Dendritic cell treated with granulocyte-macrophage colony-stimulating factor and Interleukin-4, amounts not matched to agents 40 ng/mL and 50 ng/mL, for 4 days (primary cell): ENCODE measurements around the gene OXT.
"Not testable (repeated sequence)": the region's sequence is repeated elsewhere in the genome, so short reads cannot be mapped to it uniquely, and the experiment has no call there.

Source experiments
- H3K27ac Mint-ChIP-seq: one replicate; pipeline ENCODE4 v1.8.0; 2022; ENCODE audit warnings: mild to moderate bottlenecking, mixed read lengths
- H3K27me3 Mint-ChIP-seq: one replicate; pipeline ENCODE4 v1.8.0; 2022; ENCODE audit warnings: mild to moderate bottlenecking, mixed read lengths
- H3K36me3 Mint-ChIP-seq: one replicate; pipeline ENCODE4 v1.8.0; 2022; ENCODE audit warnings: low read depth, mixed read lengths
- H3K4me1 Mint-ChIP-seq: one replicate; pipeline ENCODE4 v1.8.0; 2022; ENCODE audit warnings: low read depth, mixed read lengths
- H3K4me3 Mint-ChIP-seq: one replicate; pipeline ENCODE4 v1.8.0; 2022; ENCODE audit warnings: mild to moderate bottlenecking, moderate library complexity, mixed read lengths
- H3K9me3 Mint-ChIP-seq: one replicate; pipeline ENCODE4 v1.8.0; 2022; ENCODE audit warnings: mixed read lengths
- intact Hi-C: fragments of 100-400 bp; cut with micrococcal nuclease; formaldehyde crosslinking; loops from one replicate; pipeline ENCODE4 v1.15.0; 2022

Gene OXT

DNA sequence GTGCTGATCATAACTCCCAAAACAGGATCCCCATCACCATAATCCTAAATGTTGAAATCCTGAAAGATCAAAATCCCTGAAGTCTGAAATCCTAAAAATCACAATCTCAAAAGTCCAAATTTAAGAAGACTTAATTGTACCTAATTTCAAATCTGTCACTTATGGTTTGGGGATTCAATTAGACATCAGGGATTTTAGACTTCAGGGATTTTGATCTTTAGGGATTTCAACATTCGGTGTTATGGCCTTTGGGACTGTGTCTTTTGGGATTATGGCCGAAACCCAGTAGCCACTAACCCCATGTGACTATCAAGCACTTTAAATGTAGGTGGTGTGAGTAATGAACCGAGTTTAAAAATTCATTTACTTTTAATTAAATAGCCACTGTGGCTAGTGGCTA is 34.8 kb downstream of the OXT start:
- Mint-ChIP-seq H3K4me1 (peaks cover 14% of the 10 kb centered on the region), H3K9me3 (no peaks in the 10 kb centered on the region), H3K36me3 (peaks cover 43% of the 10 kb centered on the region), H3K4me3 (no peak overlapping the region), H3K27ac (no peak overlapping the region), H3K27me3 (peaks cover 16% of the 10 kb centered on the region)
- intact Hi-C loops, result no loop called here

- Mint-ChIP-seq H3K27me3 (peaks cover 13% of the 10 kb centered on the region), H3K4me3 (no peak overlapping the region), H3K36me3 (peaks cover 49% of the 10 kb centered on the region), H3K9me3 (no peaks in the 10 kb centered on the region), H3K27ac (no peak overlapping the region), H3K4me1 (peaks cover 12% of the 10 kb centered on the region)
- intact Hi-C loops, result no loop called here
Observed at GRCh38 chr20:3106658-3107463, 35.4 kb downstream of the OXT start.

DNA sequence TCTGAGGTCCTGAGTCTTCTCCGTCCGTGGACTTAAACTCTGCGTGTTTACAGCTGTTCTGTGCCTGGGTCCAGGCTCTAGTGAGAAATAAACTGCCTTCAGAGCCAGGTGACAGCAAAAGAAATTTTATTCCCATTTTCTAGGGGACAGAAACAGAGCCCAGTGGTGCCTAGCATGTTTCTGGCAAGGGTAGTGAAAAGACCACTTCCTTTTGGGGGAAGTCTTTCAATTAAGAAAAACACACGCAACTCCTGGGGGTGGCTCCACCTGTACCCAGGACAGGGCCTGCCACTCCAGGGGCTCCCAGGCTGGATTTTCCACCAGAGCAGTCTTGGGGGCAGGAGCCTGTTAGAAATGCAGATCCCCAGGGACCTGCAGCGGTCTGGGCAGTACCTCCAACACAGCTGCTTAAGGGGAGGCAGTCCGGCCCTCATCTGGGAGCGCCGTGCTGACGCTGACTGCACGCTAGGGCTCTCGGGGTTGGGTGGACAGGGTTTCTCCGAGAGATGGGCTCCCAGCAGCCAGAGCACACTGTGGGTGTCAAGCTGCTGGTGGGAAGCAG is 36.1 kb downstream of the OXT start:
- peaks cover 8% of the 10 kb centered on the region for H3K27me3 Mint-ChIP-seq
- H3K27ac Mint-ChIP-seq, result no peak overlapping the region
- intact Hi-C loops, result no loop called here
- no peaks in the 10 kb centered on the region for H3K9me3 Mint-ChIP-seq
- peaks cover 56% of the 10 kb centered on the region for H3K36me3 Mint-ChIP-seq
- H3K4me1 Mint-ChIP-seq, result peaks cover 5% of the 10 kb centered on the region
- no peak overlapping the region for H3K4me3 Mint-ChIP-seq

DNA sequence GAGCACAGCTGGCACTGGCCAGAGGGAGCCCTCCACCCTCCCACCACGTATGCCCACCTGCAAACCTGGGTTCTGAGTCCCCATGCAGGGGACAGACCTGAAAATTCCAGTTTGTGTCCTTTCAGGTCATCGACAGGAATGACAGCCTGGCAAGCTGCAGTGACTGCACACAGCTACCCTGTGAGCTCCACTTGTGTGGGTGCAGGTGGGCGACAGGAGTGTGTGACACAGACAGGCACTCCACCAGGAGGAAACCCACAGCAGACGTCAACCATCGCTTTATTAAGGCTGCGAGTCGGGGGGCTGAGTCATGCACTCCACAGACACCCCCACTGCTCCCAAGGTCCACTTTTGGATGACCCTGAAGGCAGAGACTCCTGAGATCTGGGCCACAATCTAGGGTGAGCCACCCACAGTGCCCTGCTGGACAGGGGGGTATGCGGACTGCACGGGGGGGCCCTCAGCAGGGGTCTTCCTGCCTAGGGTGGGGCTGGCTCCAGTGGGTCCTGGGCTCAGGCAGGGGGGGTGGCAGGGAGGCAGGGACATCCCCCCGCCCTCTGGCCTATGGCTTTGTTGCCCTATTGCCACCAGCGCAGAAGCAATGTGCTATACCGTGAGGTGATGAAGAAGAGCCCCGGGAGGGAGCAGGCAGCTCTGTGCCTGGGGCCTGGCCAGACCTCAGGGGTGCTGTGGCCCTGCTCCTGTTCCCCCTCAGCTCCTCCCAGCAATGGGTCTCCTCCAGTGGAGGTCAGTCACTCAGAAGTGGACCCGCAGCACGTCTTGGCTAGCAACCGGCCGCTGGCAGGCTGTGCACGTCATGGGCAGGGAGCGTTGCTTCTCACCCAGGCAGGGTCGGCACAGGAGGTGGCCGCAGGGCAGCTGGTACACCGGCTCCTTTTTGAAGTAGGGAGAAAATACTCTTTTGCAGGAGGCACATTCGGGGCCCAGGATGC is 38.2 kb downstream of the OXT start:
- no peaks in the 10 kb centered on the region for H3K9me3 Mint-ChIP-seq
- H3K27ac Mint-ChIP-seq, result no peak overlapping the region
- H3K4me1 Mint-ChIP-seq, result peaks cover 11% of the 10 kb centered on the region
- H3K27me3 Mint-ChIP-seq, result no peaks in the 10 kb centered on the region
- no peak overlapping the region for H3K4me3 Mint-ChIP-seq
- intact Hi-C loops, result no loop called here
- peaks cover 77% of the 10 kb centered on the region for H3K36me3 Mint-ChIP-seq

GRCh38 chr20:3111507-3111906 is 40.1 kb downstream of the OXT start:
- no peaks in the 10 kb centered on the region for H3K27me3 Mint-ChIP-seq
- intact Hi-C loops, result no loop called here

DNA sequence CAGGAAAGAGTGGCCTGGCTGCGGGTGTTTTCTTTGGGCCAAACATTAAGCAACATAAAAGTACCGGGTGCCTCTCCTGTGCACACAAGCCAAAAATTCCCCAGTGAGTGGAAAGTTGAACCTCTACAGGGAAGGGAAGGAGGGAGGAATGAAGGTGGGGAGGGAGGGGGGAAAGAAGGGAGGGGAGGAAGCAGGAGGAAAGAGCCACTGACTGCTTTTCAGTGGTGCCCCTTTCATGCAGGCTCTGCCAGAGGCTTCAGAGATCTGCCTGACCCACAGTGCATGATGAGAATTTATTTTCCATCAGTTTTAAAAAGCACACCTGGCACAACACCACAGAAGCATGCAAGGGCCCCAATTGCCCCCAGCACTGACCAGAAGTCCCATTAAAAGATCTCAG is 40.6 kb downstream of the OXT start:
- no peaks in the 10 kb centered on the region for H3K9me3 Mint-ChIP-seq
- intact Hi-C loops, result no loop called here
- no peak overlapping the region for H3K4me3 Mint-ChIP-seq
- no peaks in the 10 kb centered on the region for H3K27me3 Mint-ChIP-seq
- no peak overlapping the region for H3K27ac Mint-ChIP-seq
- peaks cover 11% of the 10 kb centered on the region for H3K4me1 Mint-ChIP-seq
- H3K36me3 Mint-ChIP-seq, result peaks cover 89% of the 10 kb centered on the region

More at GRCh38 chr20:3111507-3111906, 40.1 kb downstream of the OXT start:
- peaks cover 88% of the 10 kb centered on the region for H3K36me3 Mint-ChIP-seq
- H3K4me1 Mint-ChIP-seq, result peaks cover 11% of the 10 kb centered on the region
- no peaks in the 10 kb centered on the region for H3K9me3 Mint-ChIP-seq
- H3K4me3 Mint-ChIP-seq, result no peak overlapping the region
- no peak overlapping the region for H3K27ac Mint-ChIP-seq

DNA sequence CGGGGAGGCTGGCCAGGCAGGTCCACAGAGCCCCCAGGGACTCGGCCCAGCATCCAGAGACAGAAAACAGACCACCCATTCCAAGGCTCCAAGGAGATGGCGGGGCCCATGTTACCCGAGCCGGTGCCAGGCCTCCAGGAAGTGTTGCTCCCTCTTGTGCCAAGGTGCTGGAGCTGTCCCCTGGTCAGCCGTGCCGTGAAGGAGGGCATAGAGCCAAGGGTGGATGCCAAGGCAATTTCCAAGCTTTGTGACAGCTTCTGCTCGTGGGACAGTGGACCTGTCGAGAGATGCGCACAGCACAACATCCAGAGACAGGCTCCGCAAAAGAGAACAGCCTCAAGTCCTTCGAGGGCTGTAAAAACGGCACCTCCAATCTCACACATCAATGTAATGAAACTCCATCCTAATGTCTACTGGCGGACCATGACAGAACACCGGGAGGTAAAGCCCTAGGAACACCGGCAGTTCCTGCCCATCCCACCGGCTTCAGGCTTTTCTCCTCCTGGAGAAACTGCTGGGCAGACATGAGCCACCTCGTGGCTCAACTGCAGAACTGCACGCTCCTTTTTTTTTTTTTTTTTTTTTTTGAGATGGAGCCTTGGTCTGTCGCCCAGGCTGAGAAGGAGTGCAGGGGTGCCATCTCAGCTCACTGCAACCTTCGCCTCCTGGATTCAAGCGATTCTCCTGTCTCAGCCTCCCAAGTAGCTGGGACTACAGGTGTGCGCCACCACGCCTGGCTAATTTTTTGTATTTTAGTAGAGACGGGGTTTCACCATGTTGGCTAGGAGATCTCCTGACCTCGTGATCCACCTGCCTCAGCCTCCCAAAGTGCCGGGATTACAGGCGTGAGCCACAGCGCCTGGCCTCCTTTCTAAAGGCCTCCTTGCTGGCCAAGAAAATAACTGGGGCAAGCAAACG is 44.0 kb downstream of the OXT start:
- H3K4me3 Mint-ChIP-seq, result no peak overlapping the region
- H3K4me1 Mint-ChIP-seq, result peaks cover 16% of the 10 kb centered on the region
- intact Hi-C loops, result loop anchor here (1.0 kb wide), 1 partner anchor 61 kb away; no protein-coding TSS in a partner anchor
- H3K27ac Mint-ChIP-seq, result no peak overlapping the region
- H3K9me3 Mint-ChIP-seq, result no peaks in the 10 kb centered on the region
- no peaks in the 10 kb centered on the region for H3K27me3 Mint-ChIP-seq
- peaks cover 82% of the 10 kb centered on the region for H3K36me3 Mint-ChIP-seq

- Mint-ChIP-seq H3K27ac (no peak overlapping the region), H3K9me3 (no peaks in the 10 kb centered on the region), H3K4me3 (no peak overlapping the region), H3K36me3 (peaks cover 82% of the 10 kb centered on the region), H3K27me3 (no peaks in the 10 kb centered on the region), H3K4me1 (peaks cover 23% of the 10 kb centered on the region)
- intact Hi-C loops, result no loop called here
Observed at GRCh38 chr20:3116341-3116740, 44.9 kb downstream of the OXT start.

GRCh38 chr20:3117839-3118379 is 46.5 kb downstream of the OXT start:
- Mint-ChIP-seq H3K9me3 (peaks cover 10% of the 10 kb centered on the region), H3K36me3 (peaks cover 82% of the 10 kb centered on the region), H3K4me1 (peaks cover 32% of the 10 kb centered on the region)
- intact Hi-C loops, H3K27me3 Mint-ChIP-seq, H3K4me3 Mint-ChIP-seq, H3K27ac Mint-ChIP-seq: not testable (repeated sequence)

DNA sequence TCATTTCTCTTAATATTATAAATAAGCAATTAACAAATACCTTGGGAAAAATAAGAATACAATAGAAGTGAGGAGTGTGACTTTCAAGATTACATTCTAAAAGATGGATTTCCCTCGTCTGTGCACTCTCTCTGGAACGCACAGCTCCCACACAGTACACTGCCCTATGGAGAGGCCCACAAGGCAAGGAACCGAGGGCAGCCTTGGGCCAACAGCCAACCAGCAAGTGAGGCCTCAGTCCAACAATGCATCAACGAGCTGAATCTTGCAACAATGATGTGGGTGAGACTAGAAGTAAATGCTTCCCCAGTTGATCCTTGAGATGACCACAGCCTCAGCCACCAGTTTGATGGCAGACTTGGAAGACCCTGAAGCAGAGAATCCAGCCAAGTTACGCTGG is 47.6 kb downstream of the OXT start:
- no peak overlapping the region for H3K4me3 Mint-ChIP-seq
- intact Hi-C loops, result no loop called here
- no peak overlapping the region for H3K27ac Mint-ChIP-seq
- peaks cover 22% of the 10 kb centered on the region for H3K9me3 Mint-ChIP-seq
- H3K27me3 Mint-ChIP-seq, result no peaks in the 10 kb centered on the region
- H3K36me3 Mint-ChIP-seq, result peaks cover 82% of the 10 kb centered on the region
- H3K4me1 Mint-ChIP-seq, result peaks cover 21% of the 10 kb centered on the region

DNA sequence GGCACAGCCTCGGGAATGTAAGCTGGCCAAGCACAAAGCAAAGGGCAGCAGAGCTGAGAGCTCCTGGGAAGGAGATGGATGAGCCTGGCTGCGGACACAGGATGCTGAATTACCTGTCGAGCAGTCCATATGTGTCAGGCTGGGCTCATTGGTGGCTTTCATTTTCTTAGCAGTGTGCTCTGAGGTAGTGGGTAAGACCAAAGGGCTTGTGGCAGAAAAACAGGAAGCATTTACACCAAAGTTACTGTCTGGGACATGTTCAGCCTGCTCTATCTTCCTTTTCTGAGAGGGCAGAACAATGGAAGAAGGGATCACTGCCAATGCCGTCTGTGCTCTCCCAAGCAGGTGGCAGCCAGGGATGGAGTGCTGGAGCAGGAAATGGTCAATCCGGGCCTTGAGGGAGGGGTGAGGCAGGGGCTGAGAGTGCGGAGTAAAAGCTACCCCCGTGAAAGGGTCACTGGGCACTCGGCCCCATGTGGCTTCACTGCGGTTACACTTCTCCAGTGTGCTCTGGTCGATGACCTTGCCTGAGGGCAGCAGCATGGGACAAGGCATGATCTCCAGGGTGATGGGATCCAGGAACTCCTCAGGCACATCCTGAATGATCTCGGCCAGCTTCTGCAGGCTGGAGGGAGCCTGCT is 50.0 kb downstream of the OXT start:
- peaks cover 21% of the 10 kb centered on the region for H3K4me1 Mint-ChIP-seq
- no peak overlapping the region for H3K4me3 Mint-ChIP-seq
- peak overlapping the region; percentile 50 for H3K27ac Mint-ChIP-seq
- H3K9me3 Mint-ChIP-seq, result peaks cover 42% of the 10 kb centered on the region
- H3K36me3 Mint-ChIP-seq, result peaks cover 88% of the 10 kb centered on the region
- H3K27me3 Mint-ChIP-seq, result no peaks in the 10 kb centered on the region
- intact Hi-C loops, result no loop called here
